A549 (cell line): ENCODE measurements around the gene MMP15.

Experiments
- BCL3 ChIP-seq: fragments of >200 bp; sonication (Bioruptor Twin); formaldehyde crosslinking; IDR thresholded peaks from 3 replicates; pipeline ENCODE4 v1.6.1; 2016
- MAZ ChIP-seq: fragments of 150-350 bp; IDR thresholded peaks from 2 replicates; pipeline ENCODE4 v1.6.1; 2014; ENCODE audit warnings: antibody characterized with exemption, low read depth, low read length, borderline replicate concordance
- NR3C1 ChIP-seq: fragments of >200 bp; sonication (Bioruptor Twin); formaldehyde crosslinking; IDR thresholded peaks from 3 replicates; pipeline ENCODE4 v1.6.1; 2017
- POLR2A ChIP-seq: IDR thresholded peaks from 2 replicates; pipeline ENCODE4 v1.6.1; 2012; ENCODE audit warnings: mild to moderate bottlenecking, low read length
- TF ChIP-seq, protein P1 (sequence below): fragments of >200 bp; sonication (Bioruptor Twin); formaldehyde crosslinking; IDR thresholded peaks from 3 replicates; pipeline ENCODE4 v1.5.1; 2016

DNA sequence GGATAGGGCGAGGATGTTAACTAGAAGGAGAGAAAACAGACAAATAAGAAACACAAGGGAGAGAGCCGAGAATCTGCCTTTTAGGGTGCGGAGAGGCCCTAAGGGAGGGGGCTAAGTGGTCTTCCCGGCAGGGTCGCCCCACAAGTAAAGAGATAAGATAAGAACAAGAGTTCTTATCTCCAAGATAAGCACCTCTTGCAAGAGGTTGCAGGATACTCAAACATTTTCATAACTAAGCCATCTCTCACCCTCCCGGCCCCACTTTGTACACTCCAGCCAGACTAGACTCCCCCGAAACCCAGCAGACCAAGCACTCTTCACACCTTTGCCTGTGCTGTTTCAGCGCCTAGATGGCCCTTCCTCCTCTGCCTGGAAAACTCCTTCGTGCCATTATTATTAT, 39.4 kb upstream of the MMP15 start:
- TF ChIP-seq, protein P1, sequence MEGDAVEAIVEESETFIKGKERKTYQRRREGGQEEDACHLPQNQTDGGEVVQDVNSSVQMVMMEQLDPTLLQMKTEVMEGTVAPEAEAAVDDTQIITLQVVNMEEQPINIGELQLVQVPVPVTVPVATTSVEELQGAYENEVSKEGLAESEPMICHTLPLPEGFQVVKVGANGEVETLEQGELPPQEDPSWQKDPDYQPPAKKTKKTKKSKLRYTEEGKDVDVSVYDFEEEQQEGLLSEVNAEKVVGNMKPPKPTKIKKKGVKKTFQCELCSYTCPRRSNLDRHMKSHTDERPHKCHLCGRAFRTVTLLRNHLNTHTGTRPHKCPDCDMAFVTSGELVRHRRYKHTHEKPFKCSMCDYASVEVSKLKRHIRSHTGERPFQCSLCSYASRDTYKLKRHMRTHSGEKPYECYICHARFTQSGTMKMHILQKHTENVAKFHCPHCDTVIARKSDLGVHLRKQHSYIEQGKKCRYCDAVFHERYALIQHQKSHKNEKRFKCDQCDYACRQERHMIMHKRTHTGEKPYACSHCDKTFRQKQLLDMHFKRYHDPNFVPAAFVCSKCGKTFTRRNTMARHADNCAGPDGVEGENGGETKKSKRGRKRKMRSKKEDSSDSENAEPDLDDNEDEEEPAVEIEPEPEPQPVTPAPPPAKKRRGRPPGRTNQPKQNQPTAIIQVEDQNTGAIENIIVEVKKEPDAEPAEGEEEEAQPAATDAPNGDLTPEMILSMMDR, result no peak
- TF ChIP-seq POLR2A (no peak), MAZ (no peak), NR3C1 (no peak), BCL3 (no peak)
